Loucy (cell line): ENCODE measurements around the gene SPECC1.

ENCODE experiments used
- H2AFZ ChIP-seq: fragments of 200-600 bp; sonication (generic); 2 replicates; pipeline ENCODE4 v1.6.0; 2016; ENCODE audit warnings: antibody characterized with exemption, mild to moderate bottlenecking, low read length, moderate library complexity
- H3F3A ChIP-seq: fragments of 200-600 bp; 2 replicates; pipeline ENCODE4 v1.6.0; 2016; ENCODE audit warnings: antibody characterized with exemption, low read depth, mild to moderate bottlenecking
- H3K27me3 ChIP-seq: fragments of 200-600 bp; sonication (generic); 2 replicates; pipeline ENCODE4 v1.6.1; 2014; ENCODE audit warnings: low read length, mild to moderate bottlenecking; ENCODE audit not compliant: insufficient read depth, poor library complexity, severe bottlenecking
- H3K36me3 ChIP-seq: fragments of 200-600 bp; sonication (generic); 2 replicates; pipeline ENCODE4 v1.6.1; 2016; ENCODE audit warnings: low read length; ENCODE audit not compliant: insufficient read depth
- H3K4me1 ChIP-seq: fragments of 200-600 bp; sonication (generic); 2 replicates; pipeline ENCODE4 v1.5.1; 2014; ENCODE audit warnings: low read length, mild to moderate bottlenecking; ENCODE audit not compliant: insufficient read depth, poor library complexity, severe bottlenecking
- H3K4me2 ChIP-seq: fragments of 200-600 bp; sonication (generic); 2 replicates; pipeline ENCODE4 v1.6.0; 2014; ENCODE audit warnings: antibody characterized with exemption, low read length, low read depth, mild to moderate bottlenecking; ENCODE audit not compliant: poor library complexity, severe bottlenecking
- H3K4me3 ChIP-seq: fragments of 200-600 bp; sonication (generic); 2 replicates; pipeline ENCODE4 v1.5.1; 2014; ENCODE audit warnings: low read length, mild to moderate bottlenecking, mixed read lengths; ENCODE audit not compliant: poor library complexity, severe bottlenecking
- H3K79me2 ChIP-seq: fragments of 200-600 bp; sonication (generic); 2 replicates; pipeline ENCODE4 v1.6.1; 2014; ENCODE audit warnings: low read length; ENCODE audit not compliant: insufficient read depth
- H3K9ac ChIP-seq: fragments of 200-600 bp; sonication (generic); 2 replicates; pipeline ENCODE4 v1.6.0; 2014; ENCODE audit warnings: mild to moderate bottlenecking, low read depth, low read length, moderate library complexity; ENCODE audit not compliant: poor library complexity, severe bottlenecking
- H3K9me2 ChIP-seq: fragments of 200-600 bp; sonication (generic); replicated peaks from 2 replicates; pipeline ENCODE4 v1.6.1; 2016; ENCODE audit warnings: low read depth, low read length, mixed read lengths
- H3K9me3 ChIP-seq: fragments of 200-600 bp; sonication (generic); 2 replicates; pipeline ENCODE4 v1.6.1; 2014; ENCODE audit warnings: mild to moderate bottlenecking, antibody characterized with exemption, low read length, low read depth; ENCODE audit not compliant: insufficient read depth
- H4K20me1 ChIP-seq: fragments of 200-600 bp; sonication (generic); 2 replicates; pipeline ENCODE4 v1.6.0; 2014; ENCODE audit warnings: antibody characterized with exemption, low read length, mild to moderate bottlenecking; ENCODE audit not compliant: insufficient read depth, poor library complexity, severe bottlenecking
- EZH2phosphoT487 ChIP-seq: fragments of 200-600 bp; IDR thresholded peaks from 2 replicates; pipeline ENCODE4 v1.6.1; 2018; ENCODE audit warnings: antibody characterized with exemption, mild to moderate bottlenecking, moderate library complexity, borderline replicate concordance
- TF ChIP-seq, protein P1 (sequence below): fragments of 200-600 bp; sonication (generic); conservative IDR thresholded peaks from 2 replicates; pipeline ENCODE4 v1.5.1; 2014; ENCODE audit warnings: mild to moderate bottlenecking, antibody characterized with exemption, low read length

Gene SPECC1

DNA sequence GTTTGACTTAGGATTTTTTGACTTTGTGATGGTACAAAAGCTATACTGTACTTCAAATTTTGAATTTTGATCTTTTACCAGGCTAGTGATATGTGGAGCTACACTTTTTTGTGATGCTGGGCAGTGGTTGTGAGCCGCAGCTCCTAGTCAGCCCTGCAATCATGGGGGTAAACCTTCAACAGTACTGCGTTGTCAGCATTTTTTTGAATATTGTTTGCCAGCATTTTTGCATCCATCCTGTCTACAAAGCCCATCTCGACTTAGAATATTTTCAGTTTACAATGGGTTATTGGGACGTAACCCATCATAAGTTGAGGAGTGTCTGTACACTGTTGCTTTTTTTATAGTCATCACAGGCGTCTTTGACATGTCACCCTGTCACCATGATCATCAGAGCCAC is 142.0 kb downstream of the SPECC1 start:
- Histone ChIP-seq H3K27me3 (no peaks in the 10 kb centered on the region), H3K4me2 (no peak overlapping the region), H3F3A (no peaks in the 10 kb centered on the region), H3K79me2 (no peaks in the 10 kb centered on the region), H3K4me1 (no peaks in the 10 kb centered on the region), H3K9ac (no peak overlapping the region), H3K9me3 (no peaks in the 10 kb centered on the region), H4K20me1 (no peaks in the 10 kb centered on the region), H3K9me2 (no peaks in the 10 kb centered on the region), H2AFZ (no peak overlapping the region), H3K4me3 (no peak overlapping the region), H3K36me3 (no peaks in the 10 kb centered on the region)
- TF ChIP-seq, protein P1, sequence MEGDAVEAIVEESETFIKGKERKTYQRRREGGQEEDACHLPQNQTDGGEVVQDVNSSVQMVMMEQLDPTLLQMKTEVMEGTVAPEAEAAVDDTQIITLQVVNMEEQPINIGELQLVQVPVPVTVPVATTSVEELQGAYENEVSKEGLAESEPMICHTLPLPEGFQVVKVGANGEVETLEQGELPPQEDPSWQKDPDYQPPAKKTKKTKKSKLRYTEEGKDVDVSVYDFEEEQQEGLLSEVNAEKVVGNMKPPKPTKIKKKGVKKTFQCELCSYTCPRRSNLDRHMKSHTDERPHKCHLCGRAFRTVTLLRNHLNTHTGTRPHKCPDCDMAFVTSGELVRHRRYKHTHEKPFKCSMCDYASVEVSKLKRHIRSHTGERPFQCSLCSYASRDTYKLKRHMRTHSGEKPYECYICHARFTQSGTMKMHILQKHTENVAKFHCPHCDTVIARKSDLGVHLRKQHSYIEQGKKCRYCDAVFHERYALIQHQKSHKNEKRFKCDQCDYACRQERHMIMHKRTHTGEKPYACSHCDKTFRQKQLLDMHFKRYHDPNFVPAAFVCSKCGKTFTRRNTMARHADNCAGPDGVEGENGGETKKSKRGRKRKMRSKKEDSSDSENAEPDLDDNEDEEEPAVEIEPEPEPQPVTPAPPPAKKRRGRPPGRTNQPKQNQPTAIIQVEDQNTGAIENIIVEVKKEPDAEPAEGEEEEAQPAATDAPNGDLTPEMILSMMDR: no peak
- no peak for TF ChIP-seq EZH2phosphoT487

- no peak overlapping the region for H2AFZ ChIP-seq
- no peaks in the 10 kb centered on the region for H3K9me2 ChIP-seq
- H3K4me2 ChIP-seq: no peak overlapping the region
- H3K9me3 ChIP-seq: no peaks in the 10 kb centered on the region
- H4K20me1 ChIP-seq: no peaks in the 10 kb centered on the region
- H3K9ac ChIP-seq: no peak overlapping the region
- H3K79me2 ChIP-seq: no peaks in the 10 kb centered on the region
- no peaks in the 10 kb centered on the region for H3K27me3 ChIP-seq
- no peaks in the 10 kb centered on the region for H3K36me3 ChIP-seq
- no peak overlapping the region for H3K4me3 ChIP-seq
- no peaks in the 10 kb centered on the region for H3F3A ChIP-seq
- no peaks in the 10 kb centered on the region for H3K4me1 ChIP-seq
- TF ChIP-seq EZH2phosphoT487: no peak
Observed at GRCh38 chr17:20153231-20153630, 144.1 kb downstream of the SPECC1 start.

GRCh38 chr17:20154286-20155000 is 145.3 kb downstream of the SPECC1 start:
- Histone ChIP-seq H3K79me2 (no peaks in the 10 kb centered on the region), H3K9me2 (no peaks in the 10 kb centered on the region), H3K9ac (no peak overlapping the region), H3K4me1 (no peaks in the 10 kb centered on the region), H3K36me3 (no peaks in the 10 kb centered on the region), H3K27me3 (no peaks in the 10 kb centered on the region), H3K9me3 (no peaks in the 10 kb centered on the region), H2AFZ (no peak overlapping the region), H4K20me1 (no peaks in the 10 kb centered on the region), H3K4me2 (no peak overlapping the region), H3K4me3 (no peak overlapping the region), H3F3A (no peaks in the 10 kb centered on the region)
- TF ChIP-seq EZH2phosphoT487: no peak
- TF ChIP-seq, protein P1: no peak
